BE2C (cell line): ENCODE measurements around the gene FRYL.
"Not testable (repeated sequence)": the region's sequence is repeated elsewhere in the genome, so short reads cannot be mapped to it uniquely, and the experiment has no call there.

Experiments
- DNase-seq: peaks from one replicate; pipeline ENCODE4 v3.0.0-alpha.2; 2020
- H3K27me3 ChIP-seq: fragments of 250-450 bp; sonication (Bioruptor Pico); 2 replicates; pipeline ENCODE4 v1.5.1; 2020; ENCODE audit warnings: mild to moderate bottlenecking
- H3K36me3 ChIP-seq: fragments of 250-450 bp; sonication (Bioruptor Pico); 2 replicates; pipeline ENCODE4 v1.5.1; 2020; ENCODE audit warnings: mild to moderate bottlenecking
- H3K4me1 ChIP-seq: fragments of 250-450 bp; sonication (Bioruptor Pico); 2 replicates; pipeline ENCODE4 v1.5.1; 2020
- H3K4me3 ChIP-seq: 2 replicates; pipeline ENCODE4 v1.5.1; 2011; ENCODE audit warnings: low read depth, low read length
- H3K9me3 ChIP-seq: fragments of 250-450 bp; sonication (Bioruptor Pico); 2 replicates; pipeline ENCODE4 v1.5.1; 2020
- TF ChIP-seq, protein P1 (sequence below): IDR thresholded peaks from 2 replicates; pipeline ENCODE4 v1.5.1; 2012; ENCODE audit warnings: mild to moderate bottlenecking, low read depth, low read length

The FRYL gene

DNA sequence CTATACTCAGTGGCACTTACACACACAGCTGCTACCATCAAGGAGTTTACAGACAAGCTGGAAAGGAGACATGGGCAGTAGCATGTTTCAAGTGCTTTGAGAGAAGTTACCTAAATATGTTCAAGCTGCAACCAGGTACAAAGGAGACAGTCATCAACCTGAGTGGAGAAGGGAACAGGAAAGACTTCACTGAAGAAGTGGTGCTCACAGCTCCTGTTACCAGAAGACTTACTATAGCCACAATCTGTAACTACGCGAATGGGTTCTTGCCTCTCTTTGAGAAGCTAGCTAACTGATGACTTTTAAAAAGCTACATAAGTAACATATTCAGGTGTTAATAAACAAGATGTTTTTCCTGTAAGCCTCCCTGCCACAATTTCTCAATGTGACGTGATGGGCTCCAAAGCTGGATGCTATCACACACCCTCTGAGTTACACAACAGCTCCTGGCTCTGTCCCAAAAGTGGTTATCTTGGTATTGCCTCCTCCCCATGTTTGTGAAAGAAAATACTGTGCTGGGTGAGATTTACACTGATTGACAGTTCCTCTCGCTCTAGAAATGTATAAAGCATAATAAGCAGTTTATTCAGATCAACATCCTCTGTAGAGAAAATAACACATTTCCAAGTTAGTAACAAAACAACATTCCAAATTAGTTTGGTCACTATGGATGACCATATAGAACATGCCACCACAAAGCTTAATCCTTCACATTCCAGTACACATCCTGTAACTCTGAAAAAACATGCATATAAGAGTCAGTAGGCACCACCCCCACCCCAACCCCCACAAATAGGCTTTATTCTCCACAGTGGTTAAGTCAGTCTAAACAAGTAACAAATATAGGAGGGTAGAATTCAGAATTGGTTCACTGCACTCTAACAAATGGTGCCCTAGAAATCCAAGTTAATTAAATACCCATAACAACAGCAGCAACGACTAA is 81.8 kb downstream of the FRYL start:
- no peaks in the 10 kb centered on the region; the same call in 1 of the 2 replicates for H3K4me1 ChIP-seq
- peak; percentile 34 for DNase-seq
- H3K27me3 ChIP-seq, result no peaks in the 10 kb centered on the region
- no peaks in the 10 kb centered on the region for H3K9me3 ChIP-seq
- TF ChIP-seq, protein P1, sequence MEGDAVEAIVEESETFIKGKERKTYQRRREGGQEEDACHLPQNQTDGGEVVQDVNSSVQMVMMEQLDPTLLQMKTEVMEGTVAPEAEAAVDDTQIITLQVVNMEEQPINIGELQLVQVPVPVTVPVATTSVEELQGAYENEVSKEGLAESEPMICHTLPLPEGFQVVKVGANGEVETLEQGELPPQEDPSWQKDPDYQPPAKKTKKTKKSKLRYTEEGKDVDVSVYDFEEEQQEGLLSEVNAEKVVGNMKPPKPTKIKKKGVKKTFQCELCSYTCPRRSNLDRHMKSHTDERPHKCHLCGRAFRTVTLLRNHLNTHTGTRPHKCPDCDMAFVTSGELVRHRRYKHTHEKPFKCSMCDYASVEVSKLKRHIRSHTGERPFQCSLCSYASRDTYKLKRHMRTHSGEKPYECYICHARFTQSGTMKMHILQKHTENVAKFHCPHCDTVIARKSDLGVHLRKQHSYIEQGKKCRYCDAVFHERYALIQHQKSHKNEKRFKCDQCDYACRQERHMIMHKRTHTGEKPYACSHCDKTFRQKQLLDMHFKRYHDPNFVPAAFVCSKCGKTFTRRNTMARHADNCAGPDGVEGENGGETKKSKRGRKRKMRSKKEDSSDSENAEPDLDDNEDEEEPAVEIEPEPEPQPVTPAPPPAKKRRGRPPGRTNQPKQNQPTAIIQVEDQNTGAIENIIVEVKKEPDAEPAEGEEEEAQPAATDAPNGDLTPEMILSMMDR, result no peak
- no peak overlapping the region for H3K4me3 ChIP-seq
- H3K36me3 ChIP-seq, result no peaks in the 10 kb centered on the region

DNA sequence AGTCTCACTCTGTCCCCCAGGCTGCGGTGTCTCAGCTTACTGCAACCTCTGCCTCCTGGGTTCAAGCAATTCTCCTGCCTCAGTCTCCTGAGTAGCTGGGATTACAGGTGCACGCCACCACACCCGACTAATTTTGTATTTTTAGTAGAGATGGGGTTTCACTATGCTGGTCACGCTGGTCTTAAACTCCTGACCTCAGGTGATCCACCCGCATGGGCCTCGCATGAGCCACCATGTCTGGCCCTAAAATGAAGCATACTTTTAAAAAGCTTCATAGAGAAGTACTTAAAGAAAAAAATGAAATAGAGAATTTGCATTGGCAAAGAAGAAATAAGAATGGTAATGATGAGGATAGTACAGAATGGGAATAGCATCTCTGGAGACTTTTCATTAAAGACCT is 82.6 kb downstream of the FRYL start:
- H3K4me3 ChIP-seq, DNase-seq, H3K27me3 ChIP-seq, H3K4me1 ChIP-seq, H3K9me3 ChIP-seq, H3K36me3 ChIP-seq: not testable (repeated sequence)

DNA sequence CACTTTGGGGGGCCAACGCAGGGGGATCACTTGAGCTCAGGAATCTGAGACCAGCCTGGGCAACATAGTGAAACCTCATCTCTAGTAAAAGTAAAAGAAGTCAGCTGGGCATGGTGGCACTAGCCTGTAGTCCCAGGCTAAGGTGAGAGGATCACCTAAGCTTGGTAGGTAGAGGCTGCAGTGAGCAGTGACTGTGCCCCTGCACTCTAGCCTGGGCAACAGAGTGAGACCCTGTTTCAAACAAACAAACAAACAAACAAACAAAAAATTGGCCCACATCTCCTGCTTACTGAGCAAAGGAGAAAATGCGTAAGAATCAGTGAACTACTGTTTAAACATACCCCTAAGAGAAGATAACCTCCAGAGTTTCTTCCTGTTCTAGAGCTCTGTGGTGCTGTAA is 85.3 kb downstream of the FRYL start:
- H3K9me3 ChIP-seq, result no peaks in the 10 kb centered on the region
- no peaks in the 10 kb centered on the region for H3K27me3 ChIP-seq
- H3K4me3 ChIP-seq, result no peak overlapping the region
- H3K4me1 ChIP-seq, result no peaks in the 10 kb centered on the region; the same call in 1 of the 2 replicates
- TF ChIP-seq, protein P1, result no peak
- no peak for DNase-seq
- H3K36me3 ChIP-seq, result no peaks in the 10 kb centered on the region

DNA sequence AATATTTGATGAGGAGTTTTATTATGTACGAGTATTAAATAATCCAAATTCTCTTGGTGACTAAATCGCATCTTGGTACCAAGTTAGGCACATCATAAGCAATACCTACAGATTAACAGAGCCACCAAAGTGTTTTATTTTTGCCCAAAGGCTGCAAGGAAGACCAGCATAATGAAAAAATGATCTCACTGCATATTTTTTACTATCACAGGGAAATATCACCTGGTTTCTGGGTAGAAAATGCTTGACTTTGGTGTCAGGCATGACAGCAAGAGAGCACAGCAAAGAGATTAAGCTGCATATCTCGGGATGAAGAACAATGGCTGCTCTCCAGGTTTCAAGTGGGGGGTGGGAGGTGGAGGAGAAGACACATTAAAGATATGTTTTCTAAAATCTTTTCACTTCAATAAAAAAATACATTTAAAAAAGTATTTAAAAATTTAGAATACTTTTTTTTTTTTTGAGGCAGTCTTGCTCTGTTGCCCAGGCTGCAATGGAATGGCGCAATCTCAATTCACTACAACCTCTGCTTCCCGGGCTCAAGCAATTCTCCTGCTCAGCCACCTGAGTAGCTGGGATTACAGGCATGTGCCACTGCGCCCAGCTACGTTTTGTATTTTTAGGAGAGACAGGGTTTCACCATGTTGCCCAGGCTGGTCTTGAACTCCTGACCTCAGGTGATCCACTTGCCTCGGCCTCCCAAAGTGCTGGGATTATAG is 86.1 kb downstream of the FRYL start:
- no peaks in the 10 kb centered on the region; the same call in 1 of the 2 replicates for H3K4me1 ChIP-seq
- TF ChIP-seq, protein P1, result no peak
- no peak overlapping the region for H3K4me3 ChIP-seq
- H3K9me3 ChIP-seq, result no peaks in the 10 kb centered on the region
- DNase-seq, result no peak
- no peaks in the 10 kb centered on the region for H3K36me3 ChIP-seq
- no peaks in the 10 kb centered on the region for H3K27me3 ChIP-seq

DNA sequence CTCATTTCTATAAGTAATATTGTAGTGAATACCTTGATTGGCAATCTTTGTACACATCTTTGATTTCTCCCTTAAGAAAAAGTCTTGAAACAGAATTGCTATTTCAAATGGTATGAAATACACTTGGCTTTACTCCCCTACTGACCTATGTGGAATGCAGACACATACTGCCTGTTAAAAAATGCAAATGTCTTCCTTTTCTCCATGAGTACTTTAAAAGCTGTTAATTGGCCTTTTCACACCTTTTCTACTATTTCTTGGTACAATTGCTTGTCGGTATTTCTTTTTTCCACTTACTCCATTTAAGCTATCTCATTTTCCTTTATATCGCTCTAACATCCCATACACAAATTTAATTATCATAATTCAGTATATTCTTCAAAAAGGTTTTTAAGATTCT is 87.2 kb downstream of the FRYL start:
- Histone ChIP-seq H3K27me3 (no peaks in the 10 kb centered on the region), H3K9me3 (no peaks in the 10 kb centered on the region), H3K36me3 (no peaks in the 10 kb centered on the region), H3K4me1 (no peaks in the 10 kb centered on the region), H3K4me3 (no peak overlapping the region)
- DNase-seq, result no peak
- TF ChIP-seq, protein P1, result no peak

DNA sequence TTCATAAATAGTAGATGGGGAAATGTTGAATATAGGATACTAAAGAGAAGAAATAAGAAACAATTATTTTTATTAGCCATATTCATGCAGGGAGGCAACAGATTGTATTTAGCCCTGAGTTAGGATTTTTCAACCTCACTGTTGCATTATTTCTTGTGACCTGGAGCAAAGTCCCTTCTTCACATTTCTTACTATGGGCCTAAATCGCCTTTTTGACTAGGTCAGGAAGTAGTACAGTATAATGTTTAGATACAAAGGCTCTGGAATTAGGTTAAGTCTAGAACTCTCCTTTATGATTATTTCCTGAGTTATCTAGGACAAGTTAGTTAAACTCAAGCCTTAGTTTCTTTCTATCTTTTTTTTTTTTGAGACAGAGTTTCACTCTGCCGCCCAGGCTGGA is 88.0 kb downstream of the FRYL start:
- TF ChIP-seq, protein P1, result no peak

More for the DNA sequence above, 88.0 kb downstream of the FRYL start:
- Histone ChIP-seq H3K4me1 (peaks cover 4% of the 10 kb centered on the region), H3K27me3 (no peaks in the 10 kb centered on the region), H3K9me3 (no peaks in the 10 kb centered on the region), H3K4me3 (no peak overlapping the region), H3K36me3 (no peaks in the 10 kb centered on the region)
- no peak for DNase-seq
